ENCODE results near the gene NUCB1. TPM values are rescaled to one million over a fixed set of nuclear protein-coding genes. Genes with fewer than 3 reads are reported as not detected.

Gene NUCB1
- total RNA-seq, 4 donors from 2014 or later = 83.9 to 162 (median 148) TPM

DNA sequence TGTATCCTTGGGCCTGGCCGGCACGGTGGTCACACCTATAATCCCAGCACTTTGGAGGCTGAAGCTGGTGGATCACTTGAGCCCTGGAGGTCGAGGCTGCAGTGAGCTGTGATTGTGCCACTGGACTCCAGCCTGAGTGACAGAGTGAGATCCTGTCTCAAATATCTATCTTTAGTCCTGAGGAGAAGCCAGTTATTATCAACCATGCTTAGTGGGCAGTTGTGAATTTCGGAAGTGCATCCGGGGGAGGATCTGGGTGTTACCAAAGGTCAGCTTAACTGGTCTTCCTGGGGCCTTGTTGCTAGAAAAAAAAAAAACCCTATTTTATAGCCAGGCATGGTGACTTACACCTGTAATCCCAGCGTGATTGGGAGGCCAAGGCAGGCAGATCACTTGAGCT, 43.0 kb downstream of the NUCB1 start:
- in situ Hi-C loops (cut with MboI; ENCODE audit: low sequenced_read_pairs in 4 of 4) = no loop called here
- Histone ChIP-seq H3K27ac (no peak overlapping the region), H3K4me3 (no peak overlapping the region), H3K4me1 (no peaks in the 10 kb centered on the region), H3K36me3 (no peaks in the 10 kb centered on the region), H3K9me3 (no peaks in the 10 kb centered on the region), H3K27me3 (no peaks in the 10 kb centered on the region)
- TF ChIP-seq, protein P1, sequence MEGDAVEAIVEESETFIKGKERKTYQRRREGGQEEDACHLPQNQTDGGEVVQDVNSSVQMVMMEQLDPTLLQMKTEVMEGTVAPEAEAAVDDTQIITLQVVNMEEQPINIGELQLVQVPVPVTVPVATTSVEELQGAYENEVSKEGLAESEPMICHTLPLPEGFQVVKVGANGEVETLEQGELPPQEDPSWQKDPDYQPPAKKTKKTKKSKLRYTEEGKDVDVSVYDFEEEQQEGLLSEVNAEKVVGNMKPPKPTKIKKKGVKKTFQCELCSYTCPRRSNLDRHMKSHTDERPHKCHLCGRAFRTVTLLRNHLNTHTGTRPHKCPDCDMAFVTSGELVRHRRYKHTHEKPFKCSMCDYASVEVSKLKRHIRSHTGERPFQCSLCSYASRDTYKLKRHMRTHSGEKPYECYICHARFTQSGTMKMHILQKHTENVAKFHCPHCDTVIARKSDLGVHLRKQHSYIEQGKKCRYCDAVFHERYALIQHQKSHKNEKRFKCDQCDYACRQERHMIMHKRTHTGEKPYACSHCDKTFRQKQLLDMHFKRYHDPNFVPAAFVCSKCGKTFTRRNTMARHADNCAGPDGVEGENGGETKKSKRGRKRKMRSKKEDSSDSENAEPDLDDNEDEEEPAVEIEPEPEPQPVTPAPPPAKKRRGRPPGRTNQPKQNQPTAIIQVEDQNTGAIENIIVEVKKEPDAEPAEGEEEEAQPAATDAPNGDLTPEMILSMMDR (IDR thresholded peaks at IDR 0.05 in 4 of 5, conservative IDR thresholded peaks at IDR 0.05 in 1 of 5) = no peak
- no peak for TF ChIP-seq POLR2A (IDR thresholded peaks at IDR 0.05)
- intact Hi-C loops (cut with DNase I; ENCODE audit: low total_unique reads) = no loop called here
- DNase-seq = no peak
- ATAC-seq = no peak

DNA sequence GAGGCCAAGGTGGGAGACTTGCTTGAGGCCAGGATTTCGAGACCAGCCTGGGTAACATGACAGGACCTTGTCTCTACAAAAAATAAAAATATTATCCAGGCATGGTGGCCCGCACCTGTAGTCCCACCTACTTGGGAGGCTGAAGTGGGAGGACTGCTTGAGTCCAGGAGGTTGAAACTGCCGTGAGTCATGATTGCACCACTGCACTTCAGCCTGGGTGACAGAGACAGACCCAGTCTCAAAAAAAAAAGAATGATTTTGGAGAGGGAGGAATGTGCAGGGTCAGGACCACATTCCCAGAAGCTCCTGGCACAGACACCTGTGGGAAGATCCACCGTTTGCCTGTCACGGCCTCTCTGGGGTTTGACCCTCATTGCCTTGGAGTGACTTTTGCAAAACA, 45.3 kb downstream of the NUCB1 start:
- in situ Hi-C loops (cut with MboI; ENCODE audit: low sequenced_read_pairs in 4 of 4) = no loop called here
- ATAC-seq = no peak
- DNase-seq = no peak

DNA sequence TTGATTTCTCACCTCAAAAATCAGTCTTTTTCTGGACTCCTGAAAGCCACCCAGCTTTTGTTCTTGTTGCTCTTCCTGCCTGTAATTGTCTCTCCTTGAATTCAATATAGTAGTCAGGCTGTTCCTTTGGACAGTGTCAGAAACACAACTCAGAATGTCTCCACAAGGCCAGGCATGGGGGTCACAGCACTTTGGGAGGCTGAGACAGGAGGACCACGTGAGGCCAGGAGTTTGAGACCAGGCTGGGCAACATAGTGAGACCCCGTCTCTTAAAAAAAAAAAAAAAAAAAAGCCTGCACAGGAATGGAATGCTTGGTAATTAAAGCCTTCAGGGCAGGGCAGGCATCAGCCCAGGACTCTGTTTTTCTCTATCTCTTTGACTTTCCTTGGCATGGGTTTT, 45.7 kb downstream of the NUCB1 start:
- Histone ChIP-seq H3K4me1 (no peaks in the 10 kb centered on the region), H3K4me3 (no peak overlapping the region), H3K36me3 (no peaks in the 10 kb centered on the region), H3K27me3 (no peaks in the 10 kb centered on the region), H3K27ac (no peak overlapping the region), H3K9me3 (no peaks in the 10 kb centered on the region)
- in situ Hi-C loops (cut with MboI; ENCODE audit: low sequenced_read_pairs in 4 of 4) (no loop called here), intact Hi-C loops (cut with DNase I; ENCODE audit: low total_unique reads) (no loop called here)
- TF ChIP-seq POLR2A (IDR thresholded peaks at IDR 0.05) = no peak
- TF ChIP-seq, protein P1 (IDR thresholded peaks at IDR 0.05 in 4 of 5, conservative IDR thresholded peaks at IDR 0.05 in 1 of 5) = no peak
- DNase-seq (no peak), ATAC-seq (no peak)

More for the DNA sequence above, 45.3 kb downstream of the NUCB1 start:
- no peaks in the 10 kb centered on the region for H3K36me3 ChIP-seq
- no peak overlapping the region for H3K27ac ChIP-seq
- H3K4me1 ChIP-seq = no peaks in the 10 kb centered on the region
- intact Hi-C loops (cut with DNase I; ENCODE audit: low total_unique reads) = no loop called here
- H3K27me3 ChIP-seq = no peaks in the 10 kb centered on the region
- TF ChIP-seq, protein P1 (IDR thresholded peaks at IDR 0.05 in 4 of 5, conservative IDR thresholded peaks at IDR 0.05 in 1 of 5) = no peak
- no peak for TF ChIP-seq POLR2A (IDR thresholded peaks at IDR 0.05)
- no peak overlapping the region for H3K4me3 ChIP-seq
- no peaks in the 10 kb centered on the region for H3K9me3 ChIP-seq

DNA sequence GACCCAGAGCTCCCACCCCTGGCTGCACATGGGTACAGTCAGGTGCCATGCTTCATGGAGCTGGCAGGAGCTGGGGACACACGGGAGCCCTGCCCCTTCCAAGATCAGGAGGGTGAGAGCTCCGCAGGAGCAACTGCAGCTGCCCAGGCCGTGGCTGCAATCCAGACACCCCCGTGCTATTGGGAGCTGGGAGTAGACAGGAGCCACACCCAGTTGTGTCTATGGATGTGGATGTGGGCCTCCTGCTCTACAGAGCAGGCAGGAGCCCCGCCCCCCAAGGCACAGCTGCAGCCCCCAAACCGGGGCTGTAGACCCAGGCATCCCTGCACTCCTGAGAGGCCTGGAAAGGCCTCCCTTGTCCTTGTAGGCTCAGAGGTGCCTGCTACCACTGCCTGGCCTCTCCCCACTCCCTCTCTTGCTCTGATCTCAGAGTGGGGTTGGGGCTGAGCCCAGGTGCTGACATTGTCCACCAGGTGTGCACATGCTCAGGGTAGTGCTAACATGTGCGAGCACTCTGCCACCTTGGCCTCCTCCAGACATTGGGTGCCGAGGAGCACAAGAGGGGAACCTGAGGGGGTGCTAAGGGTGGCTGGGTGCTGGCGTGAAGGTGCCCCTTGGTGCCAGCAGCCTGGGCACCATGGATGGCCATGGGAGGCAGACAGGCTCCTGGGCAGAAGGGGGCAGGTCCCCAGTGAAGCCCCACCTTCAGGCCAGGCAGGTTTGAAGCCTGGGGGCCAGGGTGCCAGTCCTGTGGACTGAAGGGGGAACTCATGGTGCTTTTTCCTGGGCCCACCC, 46.5 kb downstream of the NUCB1 start:
- no peak for DNase-seq
- H3K36me3 ChIP-seq = no peaks in the 10 kb centered on the region
- no peaks in the 10 kb centered on the region for H3K27me3 ChIP-seq
- H3K4me1 ChIP-seq = no peaks in the 10 kb centered on the region
- no peak for TF ChIP-seq POLR2A (IDR thresholded peaks at IDR 0.05)
- TF ChIP-seq, protein P1 (IDR thresholded peaks at IDR 0.05 in 4 of 5, conservative IDR thresholded peaks at IDR 0.05 in 1 of 5) = no peak
- no peaks in the 10 kb centered on the region for H3K9me3 ChIP-seq
- H3K27ac ChIP-seq = no peak overlapping the region
- no peak overlapping the region for H3K4me3 ChIP-seq
- ATAC-seq = peak in 1 of 2 donors; percentile 39
- in situ Hi-C loops (cut with MboI; ENCODE audit: low sequenced_read_pairs in 4 of 4) = no loop called here
- intact Hi-C loops (cut with DNase I; ENCODE audit: low total_unique reads) = no loop called here

DNA sequence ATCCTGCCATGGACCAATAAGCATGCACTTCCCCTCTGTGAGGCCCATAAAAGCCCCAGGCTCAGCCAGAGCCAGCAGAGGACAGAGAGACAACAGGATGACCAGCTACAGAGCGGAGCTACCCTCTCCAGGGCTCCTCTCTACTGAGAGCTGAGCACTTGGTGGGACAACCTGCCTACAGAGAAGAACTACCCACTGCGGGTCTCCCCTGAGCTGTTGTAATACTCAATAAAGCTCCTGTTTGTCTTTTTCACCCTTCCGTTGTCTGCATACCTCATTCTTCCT, 47.1 kb downstream of the NUCB1 start:
- intact Hi-C loops (cut with DNase I; ENCODE audit: low total_unique reads) = no loop called here
- ATAC-seq (no peak), DNase-seq (no peak)
- Histone ChIP-seq H3K4me1 (no peaks in the 10 kb centered on the region), H3K27ac (no peak overlapping the region), H3K9me3 (no peaks in the 10 kb centered on the region), H3K36me3 (no peaks in the 10 kb centered on the region), H3K4me3 (no peak overlapping the region), H3K27me3 (no peaks in the 10 kb centered on the region)
- in situ Hi-C loops (cut with MboI; ENCODE audit: low sequenced_read_pairs in 4 of 4) = no loop called here
- no peak for TF ChIP-seq POLR2A (IDR thresholded peaks at IDR 0.05)
- TF ChIP-seq, protein P1 (IDR thresholded peaks at IDR 0.05 in 4 of 5, conservative IDR thresholded peaks at IDR 0.05 in 1 of 5) = no peak
